ENCODE data around the gene PSMB2. TPM values are rescaled to one million over a fixed set of nuclear protein-coding genes. Genes with fewer than 3 reads are reported as not detected.

The PSMB2 gene
- total RNA-seq, 2 experiments from 2014 or later, result 28.7 to 86.3 TPM

DNA sequence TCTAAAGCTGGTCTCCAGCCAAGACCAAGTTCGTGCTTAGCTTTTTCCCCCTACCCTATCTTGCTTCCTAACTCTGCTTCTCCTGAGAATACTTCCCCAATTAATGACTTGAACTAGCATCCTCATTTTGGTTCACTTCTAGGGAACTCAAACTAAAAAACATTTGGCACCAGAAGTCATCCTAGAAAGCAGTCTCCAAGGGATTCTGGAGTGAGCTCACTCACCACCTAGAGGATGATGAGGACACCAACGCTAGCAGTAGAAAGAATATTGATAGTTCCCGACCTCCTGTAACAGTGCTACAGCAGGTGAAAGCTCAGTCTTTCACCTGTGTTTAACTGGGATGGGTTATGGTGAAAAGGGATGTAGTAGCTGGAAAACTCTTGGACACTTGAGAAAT, 4.7 kb upstream of the PSMB2 start:
- Histone ChIP-seq H3K36me3 (ENCODE audit: insufficient read depth, low read length) (no peaks in the 10 kb centered on the region), H3K4me2 (ENCODE audit: low read length) (no peak overlapping the region), H3K27ac (ENCODE audit: low read depth, low read length, poor library complexity, severe bottlenecking) (no peak overlapping the region), H3K4me3 (ENCODE audit: low read depth, low read length, poor library complexity, severe bottlenecking) (no peak overlapping the region), H3K9me2 (ENCODE audit: insufficient read depth, low read length) (no peaks in the 10 kb centered on the region), H4K20me1 (ENCODE audit: insufficient read depth, low read length) (no peaks in the 10 kb centered on the region), H2AFZ (ENCODE audit: low read length) (no peak overlapping the region), H3K79me2 (ENCODE audit: insufficient read depth, low read depth, low read length) (peaks cover 4% of the 10 kb centered on the region), H3K9me3 (ENCODE audit: low read length) (no peaks in the 10 kb centered on the region), H3K4me1 (ENCODE audit: insufficient read depth, low read length, poor library complexity, severe bottlenecking) (peaks cover 5% of the 10 kb centered on the region)
- ChIA-PET POLR2A (no interaction called here), CTCF (ENCODE audit: unreplicated experiment) (no interaction called here)
- intact Hi-C loops (cut with micrococcal nuclease; ENCODE audit: unreplicated experiment), result no loop called here
- no peak for TF ChIP-seq EZH2phosphoT487 (IDR thresholded peaks at IDR 0.05; ENCODE audit: borderline replicate concordance, low read depth, low read length)
- TF ChIP-seq, protein P1, sequence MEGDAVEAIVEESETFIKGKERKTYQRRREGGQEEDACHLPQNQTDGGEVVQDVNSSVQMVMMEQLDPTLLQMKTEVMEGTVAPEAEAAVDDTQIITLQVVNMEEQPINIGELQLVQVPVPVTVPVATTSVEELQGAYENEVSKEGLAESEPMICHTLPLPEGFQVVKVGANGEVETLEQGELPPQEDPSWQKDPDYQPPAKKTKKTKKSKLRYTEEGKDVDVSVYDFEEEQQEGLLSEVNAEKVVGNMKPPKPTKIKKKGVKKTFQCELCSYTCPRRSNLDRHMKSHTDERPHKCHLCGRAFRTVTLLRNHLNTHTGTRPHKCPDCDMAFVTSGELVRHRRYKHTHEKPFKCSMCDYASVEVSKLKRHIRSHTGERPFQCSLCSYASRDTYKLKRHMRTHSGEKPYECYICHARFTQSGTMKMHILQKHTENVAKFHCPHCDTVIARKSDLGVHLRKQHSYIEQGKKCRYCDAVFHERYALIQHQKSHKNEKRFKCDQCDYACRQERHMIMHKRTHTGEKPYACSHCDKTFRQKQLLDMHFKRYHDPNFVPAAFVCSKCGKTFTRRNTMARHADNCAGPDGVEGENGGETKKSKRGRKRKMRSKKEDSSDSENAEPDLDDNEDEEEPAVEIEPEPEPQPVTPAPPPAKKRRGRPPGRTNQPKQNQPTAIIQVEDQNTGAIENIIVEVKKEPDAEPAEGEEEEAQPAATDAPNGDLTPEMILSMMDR (conservative IDR thresholded peaks at IDR 0.05; ENCODE audit: low read length), result 0 out of 2 replicates have a peak, but pooled peaks have one; percentile 30
- BruUV-seq (replicated peaks), result no TSS peak
- DNase-seq (ENCODE audit: low spot score), result no peak

GRCh38 chr1:35644204-35644603, 2.9 kb upstream of the PSMB2 start:
- H3K9me3 ChIP-seq (ENCODE audit: low read length), result no peaks in the 10 kb centered on the region
- H4K20me1 ChIP-seq (ENCODE audit: insufficient read depth, low read length), result peaks cover 10% of the 10 kb centered on the region
- CTCF ChIA-PET (ENCODE audit: unreplicated experiment), result no interaction called here
- no peak overlapping the region for H3K4me2 ChIP-seq (ENCODE audit: low read length)
- H2AFZ ChIP-seq (ENCODE audit: low read length), result no peak overlapping the region
- POLR2A ChIA-PET, result interaction anchor here (0.6 to 0.7 kb wide), 3 partner anchors 86 to 784 kb away, joined by 3 read pairs; partner anchors contain the start of gene NCDN
- no peak overlapping the region for H3K4me3 ChIP-seq (ENCODE audit: low read depth, low read length, poor library complexity, severe bottlenecking)
- H3K9me2 ChIP-seq (ENCODE audit: insufficient read depth, low read length), result no peaks in the 10 kb centered on the region
- no TSS peak for BruUV-seq (replicated peaks)
- intact Hi-C loops (cut with micrococcal nuclease; ENCODE audit: unreplicated experiment), result no loop called here
- H3K4me1 ChIP-seq (ENCODE audit: insufficient read depth, low read length, poor library complexity, severe bottlenecking), result peaks cover 17% of the 10 kb centered on the region
- H3K36me3 ChIP-seq (ENCODE audit: insufficient read depth, low read length), result no peaks in the 10 kb centered on the region
- no peak overlapping the region for H3K27ac ChIP-seq (ENCODE audit: low read depth, low read length, poor library complexity, severe bottlenecking)
- TF ChIP-seq EZH2phosphoT487 (IDR thresholded peaks at IDR 0.05; ENCODE audit: borderline replicate concordance, low read depth, low read length), result no peak
- TF ChIP-seq, protein P1 (conservative IDR thresholded peaks at IDR 0.05; ENCODE audit: low read length), result no peak
- no peak for DNase-seq (ENCODE audit: low spot score)
- peaks cover 23% of the 10 kb centered on the region for H3K79me2 ChIP-seq (ENCODE audit: insufficient read depth, low read depth, low read length)

- Histone ChIP-seq H3K4me2 (ENCODE audit: low read length) (peak overlapping the region; percentile 93), H3K36me3 (ENCODE audit: insufficient read depth, low read length) (no peaks in the 10 kb centered on the region), H4K20me1 (ENCODE audit: insufficient read depth, low read length) (peaks cover 15% of the 10 kb centered on the region), H2AFZ (ENCODE audit: low read length) (peak overlapping the region; percentile 98), H3K79me2 (ENCODE audit: insufficient read depth, low read depth, low read length) (peaks cover 40% of the 10 kb centered on the region), H3K4me1 (ENCODE audit: insufficient read depth, low read length, poor library complexity, severe bottlenecking) (peaks cover 30% of the 10 kb centered on the region), H3K4me3 (ENCODE audit: low read depth, low read length, poor library complexity, severe bottlenecking) (peak overlapping the region; percentile 94), H3K9me3 (ENCODE audit: low read length) (no peaks in the 10 kb centered on the region), H3K27ac (ENCODE audit: low read depth, low read length, poor library complexity, severe bottlenecking) (no peak overlapping the region), H3K9me2 (ENCODE audit: insufficient read depth, low read length) (no peaks in the 10 kb centered on the region)
- intact Hi-C loops (cut with micrococcal nuclease; ENCODE audit: unreplicated experiment), result no loop called here
- no TSS peak for BruUV-seq (replicated peaks)
- ChIA-PET CTCF (ENCODE audit: unreplicated experiment) (no interaction called here), POLR2A (interaction anchor here (0.6 to 0.7 kb wide), 2 partner anchors 8 to 295 kb away, joined by 4 to 8 read pairs; no protein-coding TSS in a partner anchor)
- DNase-seq (ENCODE audit: low spot score), result peak; percentile 25
- TF ChIP-seq, protein P1 (conservative IDR thresholded peaks at IDR 0.05; ENCODE audit: low read length), result 0 out of 2 replicates have a peak, but pooled peaks have one; percentile 27
- no peak for TF ChIP-seq EZH2phosphoT487 (IDR thresholded peaks at IDR 0.05; ENCODE audit: borderline replicate concordance, low read depth, low read length)
These were observed 1.2 kb upstream of the PSMB2 start for GRCh38 chr1:35642471-35642955.
